HepG2 (cell line): ENCODE data around the gene VAMP4. TPM values are rescaled to one million over a fixed set of nuclear protein-coding genes. Genes with fewer than 3 reads are reported as not detected.
A peak's percentile ranks its signal among the peaks of the same experiment; 100 is the strongest.

Experiments used
- ARNTL ChIP-seq: sonication (generic); formaldehyde crosslinking; IDR thresholded peaks from 2 replicates; pipeline ENCODE4 v1.4.0; 2020; ENCODE audit warnings: mild to moderate bottlenecking, missing genetic modification reagents
- BRD4 ChIP-seq: sonication (generic); formaldehyde crosslinking; IDR thresholded peaks from 2 replicates; pipeline ENCODE4 v1.4.0; 2020; ENCODE audit warnings: missing genetic modification reagents
- GFI1 ChIP-seq: sonication (generic); formaldehyde crosslinking; IDR thresholded peaks from 2 replicates; pipeline ENCODE4 v1.5.0; 2020; ENCODE audit warnings: missing genetic modification reagents, mild to moderate bottlenecking, borderline replicate concordance
- HNRNPH1 ChIP-seq: fragments of 200-400 bp; formaldehyde crosslinking; optimal IDR thresholded peaks from 2 replicates; pipeline ENCODE3; 2017; ENCODE audit warnings: mild to moderate bottlenecking, low read depth, low read length
- KDM1A ChIP-seq: IDR thresholded peaks from 2 replicates; pipeline ENCODE4 v1.6.1; 2016; ENCODE audit warnings: missing compliant biosample characterization
- KDM6A ChIP-seq: IDR thresholded peaks from 2 replicates; pipeline ENCODE4 v1.6.1; 2016; ENCODE audit warnings: low read depth
- MED13 ChIP-seq: sonication (generic); formaldehyde crosslinking; IDR thresholded peaks from 2 replicates; pipeline ENCODE4 v1.5.0; 2020; ENCODE audit warnings: missing genetic modification reagents
- MIER3 ChIP-seq: IDR thresholded peaks from 2 replicates; pipeline ENCODE4 v1.6.1; 2016; ENCODE audit warnings: missing compliant biosample characterization, borderline replicate concordance
- MIXL1 ChIP-seq: IDR thresholded peaks from 2 replicates; pipeline ENCODE4 v1.6.1; 2016
- NR2C2 ChIP-seq: sonication (generic); formaldehyde crosslinking; IDR thresholded peaks from 2 replicates; pipeline ENCODE4 v1.4.0; 2020; ENCODE audit warnings: missing genetic modification reagents, mild to moderate bottlenecking, moderate library complexity, borderline replicate concordance
- RBM22 ChIP-seq: fragments of 200-400 bp; formaldehyde crosslinking; optimal IDR thresholded peaks from 2 replicates; pipeline ENCODE3; 2017; ENCODE audit warnings: mild to moderate bottlenecking, low read length, moderate library complexity
- RXRA ChIP-seq: sonication (generic); formaldehyde crosslinking; IDR thresholded peaks from 2 replicates; pipeline ENCODE4 v1.5.1; 2020; ENCODE audit warnings: missing genetic modification reagents
- SIX4 ChIP-seq: sonication (generic); formaldehyde crosslinking; IDR thresholded peaks from 2 replicates; pipeline ENCODE4 v1.4.0; 2020; ENCODE audit warnings: missing genetic modification reagents
- SMYD3 ChIP-seq: sonication (generic); formaldehyde crosslinking; IDR thresholded peaks from 2 replicates; pipeline ENCODE4 v1.8.1; 2023; ENCODE audit warnings: mild to moderate bottlenecking, missing genetic modification reagents
- SNAI1 ChIP-seq: sonication (generic); formaldehyde crosslinking; IDR thresholded peaks from 2 replicates; pipeline ENCODE4 v1.5.0; 2020; ENCODE audit warnings: mild to moderate bottlenecking, missing genetic modification reagents, borderline replicate concordance
- SRSF1 ChIP-seq: fragments of 200-400 bp; formaldehyde crosslinking; optimal IDR thresholded peaks from 2 replicates; pipeline ENCODE3; 2017; ENCODE audit warnings: mild to moderate bottlenecking, low read depth, low read length, moderate library complexity
- TARDBP ChIP-seq: sonication (generic); formaldehyde crosslinking; IDR thresholded peaks from 2 replicates; pipeline ENCODE4 v1.8.0; 2022; ENCODE audit warnings: mild to moderate bottlenecking, missing genetic modification reagents
- ZMYM3 ChIP-seq: sonication (generic); formaldehyde crosslinking; IDR thresholded peaks from 2 replicates; pipeline ENCODE4 v1.5.1; 2020; ENCODE audit warnings: mild to moderate bottlenecking, missing genetic modification reagents
- ZNF136 ChIP-seq: sonication (generic); formaldehyde crosslinking; IDR thresholded peaks from 2 replicates; pipeline ENCODE4 v1.8.1; 2022; ENCODE audit warnings: low read depth, mild to moderate bottlenecking, moderate library complexity, missing genetic modification reagents
- ZNF30 ChIP-seq: sonication (generic); formaldehyde crosslinking; IDR thresholded peaks from 2 replicates; pipeline ENCODE4 v1.5.0; 2020; ENCODE audit warnings: mild to moderate bottlenecking, missing genetic modification reagents
- ZNF362 ChIP-seq: sonication (generic); formaldehyde crosslinking; IDR thresholded peaks from 2 replicates; pipeline ENCODE4 v1.4.0; 2020; ENCODE audit warnings: missing genetic modification reagents, mild to moderate bottlenecking, borderline replicate concordance
- ZNF446 ChIP-seq: sonication (generic); formaldehyde crosslinking; IDR thresholded peaks from 2 replicates; pipeline ENCODE4 v1.5.0; 2020; ENCODE audit warnings: mild to moderate bottlenecking, missing genetic modification reagents
- ZNF746 ChIP-seq: sonication (generic); formaldehyde crosslinking; IDR thresholded peaks from 2 replicates; pipeline ENCODE4 v1.8.0; 2022; ENCODE audit warnings: mild to moderate bottlenecking, missing genetic modification reagents
- polyA plus RNA-seq, 8 experiments: library from polyadenylated mRNA; depleted of rRNA in 3 of 8; stranded (reverse) in 7 of 8; unstranded in 1 of 8; fragments of >200 nt; fragmentation: Illumina TruSeq in 4 of 8; extraction: Trizol in 4 of 8; gene quantifications; 2 replicates each; pipeline versions ENCODE4 v1.2.1 to v1.2.3, GENCODE V29; 2011 to 2016; ENCODE audit warnings: low read depth in 4 of 8, missing spikeins in 1 of 8, mixed read lengths in 1 of 8; ENCODE audit not compliant: insufficient read depth in 1 of 8
- total RNA-seq, 5 experiments: library from RNA; depleted of rRNA; stranded (reverse); fragments of >200 nt; fragmentation: Illumina TruSeq; extraction: Trizol; gene quantifications; 2 replicates each; pipeline ENCODE4 v1.2.3, GENCODE V29; 2016; ENCODE audit warnings: low read depth in 1 of 5
- TF ChIP-seq, protein P1 (sequence below), 2 experiments: fragments of 450-650 bp in 1 of 2; sonication (generic) in 1 of 2; formaldehyde crosslinking; IDR thresholded peaks; 2 replicates each; pipeline versions ENCODE4 v1.5.0 to v1.8.0; 2020 to 2022; ENCODE audit warnings: mild to moderate bottlenecking in 1 of 2, missing genetic modification reagents in 1 of 2
- TF ChIP-seq, protein P2 (sequence below): sonication (generic); formaldehyde crosslinking; IDR thresholded peaks from 2 replicates; pipeline ENCODE4 v1.9.0; 2022; ENCODE audit warnings: low read depth, missing genetic modification reagents
- TF ChIP-seq, protein P3 (sequence below): sonication (generic); formaldehyde crosslinking; IDR thresholded peaks from 2 replicates; pipeline ENCODE4 v1.5.1; 2020; ENCODE audit warnings: missing genetic modification reagents, mild to moderate bottlenecking, borderline replicate concordance

VAMP4 gene
- total and polyA plus RNA-seq, 2 of the 13 experiments (the other 11 are each of a cell fraction or from before 2014, with no cell fraction given): 1.4 to 2.0 TPM

GRCh38 chr1:171781176-171781875, 39.5 kb upstream of the VAMP4 start, which contains the start of gene METTL13 (continued):
- TF ChIP-seq ZNF746 (CRISPR knock-in tag) (no peak), SNAI1 (CRISPR knock-in tag) (no peak), ZNF30 (CRISPR knock-in tag) (no peak), SIX4 (CRISPR knock-in tag) (no peak), MED13 (CRISPR knock-in tag) (no peak), SRSF1 (peak; percentile 71), TARDBP (CRISPR knock-in tag) (peak; percentile 60), ARNTL (CRISPR knock-in tag) (peak; percentile 71), MIER3 (CRISPR knock-in tag) (0 out of 2 replicates have a peak, but pooled peaks have one; percentile 32), RBM22 (no peak), GFI1 (no peak), BRD4 (CRISPR knock-in tag) (no peak), HNRNPH1 (no peak), RXRA (CRISPR knock-in tag) (0 out of 2 replicates have a peak, but pooled peaks have one; percentile 68), MIXL1 (no peak), ZMYM3 (CRISPR knock-in tag) (no peak; the same call in 1 of the 2 replicates), SMYD3 (peak; percentile 48; the same call in 1 of the 2 replicates), ZNF136 (CRISPR knock-in tag) (0 out of 2 replicates have a peak, but pooled peaks have one; percentile 67), KDM1A (CRISPR knock-in tag) (no peak), ZNF362 (CRISPR knock-in tag) (peak; percentile 62; the same call in 1 of the 2 replicates), KDM6A (CRISPR knock-in tag) (no peak), NR2C2 (peak; percentile 98), ZNF446 (CRISPR knock-in tag) (no peak; the same call in 1 of the 2 replicates)
- TF ChIP-seq, protein P1, sequence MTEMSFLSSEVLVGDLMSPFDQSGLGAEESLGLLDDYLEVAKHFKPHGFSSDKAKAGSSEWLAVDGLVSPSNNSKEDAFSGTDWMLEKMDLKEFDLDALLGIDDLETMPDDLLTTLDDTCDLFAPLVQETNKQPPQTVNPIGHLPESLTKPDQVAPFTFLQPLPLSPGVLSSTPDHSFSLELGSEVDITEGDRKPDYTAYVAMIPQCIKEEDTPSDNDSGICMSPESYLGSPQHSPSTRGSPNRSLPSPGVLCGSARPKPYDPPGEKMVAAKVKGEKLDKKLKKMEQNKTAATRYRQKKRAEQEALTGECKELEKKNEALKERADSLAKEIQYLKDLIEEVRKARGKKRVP (CRISPR knock-in tag; IDR thresholded peaks at IDR 0.05): peak in 1 of 2 experiments; percentile 46; a peak in 1 of 4 replicates
- TF ChIP-seq, protein P2, sequence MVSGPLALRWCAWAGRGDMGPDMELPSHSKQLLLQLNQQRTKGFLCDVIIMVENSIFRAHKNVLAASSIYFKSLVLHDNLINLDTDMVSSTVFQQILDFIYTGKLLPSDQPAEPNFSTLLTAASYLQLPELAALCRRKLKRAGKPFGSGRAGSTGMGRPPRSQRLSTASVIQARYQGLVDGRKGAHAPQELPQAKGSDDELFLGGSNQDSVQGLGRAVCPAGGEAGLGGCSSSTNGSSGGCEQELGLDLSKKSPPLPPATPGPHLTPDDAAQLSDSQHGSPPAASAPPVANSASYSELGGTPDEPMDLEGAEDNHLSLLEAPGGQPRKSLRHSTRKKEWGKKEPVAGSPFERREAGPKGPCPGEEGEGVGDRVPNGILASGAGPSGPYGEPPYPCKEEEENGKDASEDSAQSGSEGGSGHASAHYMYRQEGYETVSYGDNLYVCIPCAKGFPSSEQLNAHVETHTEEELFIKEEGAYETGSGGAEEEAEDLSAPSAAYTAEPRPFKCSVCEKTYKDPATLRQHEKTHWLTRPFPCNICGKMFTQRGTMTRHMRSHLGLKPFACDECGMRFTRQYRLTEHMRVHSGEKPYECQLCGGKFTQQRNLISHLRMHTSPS: no peak
- TF ChIP-seq, protein P3, sequence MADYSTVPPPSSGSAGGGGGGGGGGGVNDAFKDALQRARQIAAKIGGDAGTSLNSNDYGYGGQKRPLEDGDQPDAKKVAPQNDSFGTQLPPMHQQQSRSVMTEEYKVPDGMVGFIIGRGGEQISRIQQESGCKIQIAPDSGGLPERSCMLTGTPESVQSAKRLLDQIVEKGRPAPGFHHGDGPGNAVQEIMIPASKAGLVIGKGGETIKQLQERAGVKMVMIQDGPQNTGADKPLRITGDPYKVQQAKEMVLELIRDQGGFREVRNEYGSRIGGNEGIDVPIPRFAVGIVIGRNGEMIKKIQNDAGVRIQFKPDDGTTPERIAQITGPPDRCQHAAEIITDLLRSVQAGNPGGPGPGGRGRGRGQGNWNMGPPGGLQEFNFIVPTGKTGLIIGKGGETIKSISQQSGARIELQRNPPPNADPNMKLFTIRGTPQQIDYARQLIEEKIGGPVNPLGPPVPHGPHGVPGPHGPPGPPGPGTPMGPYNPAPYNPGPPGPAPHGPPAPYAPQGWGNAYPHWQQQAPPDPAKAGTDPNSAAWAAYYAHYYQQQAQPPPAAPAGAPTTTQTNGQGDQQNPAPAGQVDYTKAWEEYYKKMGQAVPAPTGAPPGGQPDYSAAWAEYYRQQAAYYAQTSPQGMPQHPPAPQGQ: no peak
